WTC11 (cell line): ENCODE results near the gene ISCU.

ENCODE experiments used
- TEAD1 ChIP-seq: sonication (generic); formaldehyde crosslinking; IDR thresholded peaks from 2 replicates; pipeline ENCODE4 v1.8.0; 2022; ENCODE audit warnings: mild to moderate bottlenecking, missing genetic modification reagents
- TF ChIP-seq, protein P1 (sequence below): fragments of 200-600 bp; IDR thresholded peaks from 2 replicates; pipeline ENCODE4 v1.8.0; 2022; ENCODE audit warnings: antibody characterized with exemption

DNA sequence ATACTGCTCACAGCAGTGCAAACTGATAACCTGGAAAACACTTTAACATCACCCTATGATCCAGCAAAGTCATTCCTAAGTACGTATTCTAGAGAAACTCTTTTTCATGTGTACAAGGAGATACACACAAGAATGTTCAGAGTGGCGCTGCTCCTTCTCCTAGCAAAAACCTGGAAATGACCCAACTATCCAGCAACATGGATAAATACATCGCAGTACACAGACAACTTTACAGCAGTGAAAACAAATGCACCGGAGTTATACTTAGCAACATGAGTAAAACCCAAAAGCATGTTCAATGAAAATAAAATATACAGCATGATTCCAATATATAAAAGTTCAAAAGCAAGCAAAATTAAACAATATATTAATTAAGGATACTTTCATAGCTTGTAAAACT, 20.1 kb upstream of the ISCU start:
- TF ChIP-seq, protein P1, sequence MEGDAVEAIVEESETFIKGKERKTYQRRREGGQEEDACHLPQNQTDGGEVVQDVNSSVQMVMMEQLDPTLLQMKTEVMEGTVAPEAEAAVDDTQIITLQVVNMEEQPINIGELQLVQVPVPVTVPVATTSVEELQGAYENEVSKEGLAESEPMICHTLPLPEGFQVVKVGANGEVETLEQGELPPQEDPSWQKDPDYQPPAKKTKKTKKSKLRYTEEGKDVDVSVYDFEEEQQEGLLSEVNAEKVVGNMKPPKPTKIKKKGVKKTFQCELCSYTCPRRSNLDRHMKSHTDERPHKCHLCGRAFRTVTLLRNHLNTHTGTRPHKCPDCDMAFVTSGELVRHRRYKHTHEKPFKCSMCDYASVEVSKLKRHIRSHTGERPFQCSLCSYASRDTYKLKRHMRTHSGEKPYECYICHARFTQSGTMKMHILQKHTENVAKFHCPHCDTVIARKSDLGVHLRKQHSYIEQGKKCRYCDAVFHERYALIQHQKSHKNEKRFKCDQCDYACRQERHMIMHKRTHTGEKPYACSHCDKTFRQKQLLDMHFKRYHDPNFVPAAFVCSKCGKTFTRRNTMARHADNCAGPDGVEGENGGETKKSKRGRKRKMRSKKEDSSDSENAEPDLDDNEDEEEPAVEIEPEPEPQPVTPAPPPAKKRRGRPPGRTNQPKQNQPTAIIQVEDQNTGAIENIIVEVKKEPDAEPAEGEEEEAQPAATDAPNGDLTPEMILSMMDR, result no peak
- no peak for TF ChIP-seq TEAD1
